ENCODE data around the gene WARS2.

GRCh38 chr1:119132179-119132578 lies 8.3 kb downstream of the WARS2 start:
- no peak for TF ChIP-seq POLR2AphosphoS5 (IDR thresholded peaks at IDR 0.05; ENCODE audit: low read depth, low read length)
- no peak for TF ChIP-seq TAF1 (IDR thresholded peaks at IDR 0.05; ENCODE audit: low read depth, low read length)
- no peak for TF ChIP-seq POLR2A (IDR thresholded peaks at IDR 0.05; ENCODE audit: low read depth, low read length)
- TF ChIP-seq SPI1 (IDR thresholded peaks at IDR 0.05; ENCODE audit: low read depth, low read length), result peak; percentile 58
- TF ChIP-seq POU2F2 (IDR thresholded peaks at IDR 0.05; ENCODE audit: low read depth, low read length), result no peak
- no peak for TF ChIP-seq PAX5 (IDR thresholded peaks at IDR 0.05; ENCODE audit: insufficient read depth, low read length, severe bottlenecking)
